Heart left ventricle (tissue), 13 donors: ENCODE results near the gene XAB2.

Experiments
- POLR2A ChIP-seq, 2 donors: fragments of 450-650 bp; IDR thresholded peaks; one replicate each; pipeline ENCODE4 v1.6.1; 2017; ENCODE audit warnings: antibody characterized with exemption in 2 of 2, mild to moderate bottlenecking in 2 of 2, moderate library complexity in 2 of 2
- TF ChIP-seq, protein P1 (sequence below), 12 donors: fragments of 200-600 bp; sonication (generic) in 4 of 12; IDR thresholded peaks; one replicate each; pipeline versions ENCODE4 v1.5.0 to v1.8.0; 2018 to 2022; ENCODE audit warnings: antibody characterized with exemption in 12 of 12, mild to moderate bottlenecking in 5 of 12
- donor health status: ischemic (EF 13 %, LVEDD 7.1; RV severe dilation, severe dysfunction).
- donor health status: DM: no; HTN: yes; CAD: no.
- donor health status: DM: no; HTN: no; CAD: no.
- donor health status: ischemic (EF 25% LVEDD 6.9; RV normal size, moderate dysfunction).
- donor health status: ischemic (EF 25% LVEDD 5.7; RV mildly dilated, moderate dysfunction).
- donor health status: ischemic (EF 35%, LVEDD 5.7; RV mildly dilated, moderate dysfunction).
- donor health status: nonischemic (EF 11% LVEDD 7.7; RV severe dilation, severe dysfunction).
- donor health status: DM: yes; HTN: yes; CAD: no.
- donor health status: PGD.
- donor health status: ischemic (EF 29% LVEDD 5.4; RV normal size, mild dysfunction).
- donor health status: nonischemic (EF 23%, LVEDD 6.1; RV moderate dilation, normal function).

DNA sequence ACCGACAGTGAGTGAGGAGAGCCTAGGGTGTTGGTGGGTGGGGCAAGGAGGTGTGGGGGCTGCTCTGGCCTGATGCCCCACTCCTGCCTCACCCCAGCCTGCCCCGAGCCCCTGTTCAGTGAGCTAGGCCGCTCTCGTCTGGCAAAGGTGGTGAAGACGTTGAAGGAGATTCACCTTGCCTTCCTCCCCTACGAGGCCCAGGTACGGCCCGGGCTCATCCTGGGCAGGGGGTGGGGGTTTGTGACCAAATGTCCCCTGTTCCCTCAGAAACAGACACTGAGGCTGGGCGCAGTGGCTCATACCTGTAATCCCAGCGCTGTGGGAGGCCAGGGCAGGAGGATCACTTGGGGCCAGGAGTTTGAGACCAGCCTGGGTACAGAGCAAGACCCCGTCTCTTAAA, 11.5 kb upstream of the XAB2 start:
- TF ChIP-seq, protein P1, sequence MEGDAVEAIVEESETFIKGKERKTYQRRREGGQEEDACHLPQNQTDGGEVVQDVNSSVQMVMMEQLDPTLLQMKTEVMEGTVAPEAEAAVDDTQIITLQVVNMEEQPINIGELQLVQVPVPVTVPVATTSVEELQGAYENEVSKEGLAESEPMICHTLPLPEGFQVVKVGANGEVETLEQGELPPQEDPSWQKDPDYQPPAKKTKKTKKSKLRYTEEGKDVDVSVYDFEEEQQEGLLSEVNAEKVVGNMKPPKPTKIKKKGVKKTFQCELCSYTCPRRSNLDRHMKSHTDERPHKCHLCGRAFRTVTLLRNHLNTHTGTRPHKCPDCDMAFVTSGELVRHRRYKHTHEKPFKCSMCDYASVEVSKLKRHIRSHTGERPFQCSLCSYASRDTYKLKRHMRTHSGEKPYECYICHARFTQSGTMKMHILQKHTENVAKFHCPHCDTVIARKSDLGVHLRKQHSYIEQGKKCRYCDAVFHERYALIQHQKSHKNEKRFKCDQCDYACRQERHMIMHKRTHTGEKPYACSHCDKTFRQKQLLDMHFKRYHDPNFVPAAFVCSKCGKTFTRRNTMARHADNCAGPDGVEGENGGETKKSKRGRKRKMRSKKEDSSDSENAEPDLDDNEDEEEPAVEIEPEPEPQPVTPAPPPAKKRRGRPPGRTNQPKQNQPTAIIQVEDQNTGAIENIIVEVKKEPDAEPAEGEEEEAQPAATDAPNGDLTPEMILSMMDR (IDR thresholded peaks at IDR 0.05): no peak
- no peak for TF ChIP-seq POLR2A (IDR thresholded peaks at IDR 0.05)
